ENCODE results near the gene ABCB11. TPM values are rescaled to one million over a fixed set of nuclear protein-coding genes. Genes with fewer than 3 reads are reported as not detected.

ABCB11 gene
- total RNA-seq, 1 experiment from 2014 or later = not detected

DNA sequence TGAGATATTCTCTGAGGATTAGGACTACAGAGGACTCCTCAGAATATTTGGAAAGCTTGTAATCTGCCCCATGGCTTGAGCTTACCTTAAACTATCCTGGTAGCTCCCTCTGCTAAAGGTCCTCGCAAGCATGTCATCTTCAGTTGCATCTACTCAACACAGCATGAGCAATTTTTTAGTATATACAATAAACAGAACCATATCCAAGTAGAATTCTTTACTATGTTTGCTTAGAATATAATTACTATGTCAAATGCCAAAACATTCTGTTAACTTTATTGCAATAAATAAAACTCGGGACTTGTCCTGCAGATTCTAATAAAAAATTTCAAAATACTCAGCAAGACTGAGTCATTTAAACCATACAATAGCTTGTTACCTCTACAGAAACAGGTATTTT is 62.8 kb downstream of the ABCB11 start:
- Histone ChIP-seq H3K36me3 (no peaks in the 10 kb centered on the region), H3K4me3 (no peak overlapping the region), H3K4me1 (replicated peaks) (no peaks in the 10 kb centered on the region), H3K27ac (no peak overlapping the region), H3K27me3 (replicated peaks) (no peaks in the 10 kb centered on the region), H3K9me3 (replicated peaks) (no peaks in the 10 kb centered on the region)
- DNase-seq (ENCODE audit: low read depth in 1 of 2, low spot score in 2 of 2) = no peak

DNA sequence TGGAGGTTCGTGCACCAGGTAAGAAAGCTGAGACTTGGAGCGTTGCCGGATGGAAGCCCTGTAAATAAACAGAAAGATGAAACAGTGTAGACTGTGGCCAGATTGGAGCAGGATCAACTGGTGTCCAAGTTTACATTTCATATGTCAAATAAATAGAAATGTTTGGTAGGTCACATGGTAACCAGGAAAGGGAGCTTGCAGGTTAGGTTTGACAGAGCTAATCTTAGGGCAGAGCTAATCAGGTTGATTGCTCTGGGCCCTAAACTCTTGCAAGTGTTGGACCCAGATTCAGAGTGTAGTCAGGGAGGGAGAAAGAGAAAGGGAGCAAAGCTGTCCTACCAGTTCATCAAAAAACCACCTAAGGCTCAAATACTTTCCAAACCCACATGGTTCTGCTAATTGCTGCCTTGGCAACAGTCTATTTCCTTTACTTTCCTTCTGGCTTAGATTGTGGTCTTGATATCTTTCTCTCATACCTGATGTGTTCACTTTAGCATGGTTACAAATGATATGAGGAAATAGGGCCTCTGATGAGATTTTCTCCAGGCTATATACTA is 66.8 kb downstream of the ABCB11 start:
- DNase-seq (ENCODE audit: low read depth in 1 of 2, low spot score in 2 of 2) = no peak

DNA sequence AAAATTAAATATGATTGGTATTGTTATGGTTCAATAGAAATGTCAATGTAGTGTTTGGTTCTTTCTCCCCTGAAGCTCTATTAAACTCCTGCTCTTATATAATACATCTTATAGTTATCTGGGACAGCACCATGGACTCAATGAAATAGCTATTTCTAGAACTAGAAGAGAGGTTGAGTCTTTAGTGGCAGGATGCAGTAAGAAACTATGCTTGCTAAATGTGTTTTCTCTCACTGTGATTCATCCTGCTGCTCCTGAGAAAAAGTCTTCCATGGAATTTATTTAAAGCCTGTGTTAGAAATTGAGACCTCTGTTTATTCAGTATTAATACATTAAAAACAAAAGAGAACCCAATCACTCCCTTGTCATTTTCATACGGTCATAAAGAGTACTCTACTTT is 68.5 kb downstream of the ABCB11 start:
- Histone ChIP-seq H3K4me3 (no peak overlapping the region), H3K27ac (no peak overlapping the region), H3K27me3 (replicated peaks) (no peaks in the 10 kb centered on the region), H3K9me3 (replicated peaks) (no peaks in the 10 kb centered on the region), H3K4me1 (replicated peaks) (no peaks in the 10 kb centered on the region), H3K36me3 (no peaks in the 10 kb centered on the region)
- no peak for DNase-seq (ENCODE audit: low read depth in 1 of 2, low spot score in 2 of 2)

More for the DNA sequence above, 66.8 kb downstream of the ABCB11 start:
- Histone ChIP-seq H3K4me3 (no peak overlapping the region), H3K4me1 (replicated peaks) (no peaks in the 10 kb centered on the region), H3K27me3 (replicated peaks) (no peaks in the 10 kb centered on the region), H3K9me3 (replicated peaks) (no peaks in the 10 kb centered on the region), H3K27ac (no peak overlapping the region), H3K36me3 (no peaks in the 10 kb centered on the region)

DNA sequence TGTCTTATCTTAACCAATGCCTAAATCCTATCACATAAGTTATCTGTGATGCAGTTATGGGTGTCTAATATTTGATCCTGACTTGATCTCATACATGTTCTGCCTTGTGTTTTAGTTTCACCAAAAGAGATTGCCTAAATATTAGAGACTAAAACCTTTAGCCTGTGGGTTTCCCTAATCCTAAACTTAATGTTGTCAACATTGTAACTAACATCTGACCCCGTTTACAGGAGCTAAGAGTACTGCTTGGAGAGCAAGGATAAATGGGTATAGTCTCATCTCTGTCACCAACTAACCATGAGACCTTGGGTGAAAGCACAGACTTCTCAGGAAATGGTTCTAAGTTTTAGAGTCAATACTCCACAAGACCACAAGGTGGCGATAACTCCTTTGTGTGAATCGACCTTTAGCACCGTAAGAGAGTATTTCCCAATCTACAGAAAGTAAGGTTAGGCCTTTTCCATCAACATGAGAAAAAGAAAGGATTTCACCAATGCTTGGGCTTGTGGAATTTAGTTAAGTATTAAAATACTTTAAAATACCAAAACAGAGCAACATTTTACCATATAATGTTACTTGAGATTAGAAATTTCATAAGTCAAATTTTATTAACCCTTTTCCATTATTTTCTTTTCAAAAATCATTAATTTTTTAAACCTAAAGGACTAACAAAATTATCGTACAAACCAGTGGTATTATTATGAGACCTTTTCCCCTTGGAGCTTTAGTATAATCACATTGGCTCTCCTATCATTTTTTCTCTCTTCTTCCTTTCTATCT is 69.5 kb downstream of the ABCB11 start:
- Histone ChIP-seq H3K27me3 (replicated peaks) (no peaks in the 10 kb centered on the region), H3K9me3 (replicated peaks) (no peaks in the 10 kb centered on the region), H3K27ac (no peak overlapping the region), H3K4me1 (replicated peaks) (no peaks in the 10 kb centered on the region), H3K36me3 (no peaks in the 10 kb centered on the region), H3K4me3 (no peak overlapping the region)
- DNase-seq (ENCODE audit: low read depth in 1 of 2, low spot score in 2 of 2) = peak in 1 of 2 experiments; percentile 56

DNA sequence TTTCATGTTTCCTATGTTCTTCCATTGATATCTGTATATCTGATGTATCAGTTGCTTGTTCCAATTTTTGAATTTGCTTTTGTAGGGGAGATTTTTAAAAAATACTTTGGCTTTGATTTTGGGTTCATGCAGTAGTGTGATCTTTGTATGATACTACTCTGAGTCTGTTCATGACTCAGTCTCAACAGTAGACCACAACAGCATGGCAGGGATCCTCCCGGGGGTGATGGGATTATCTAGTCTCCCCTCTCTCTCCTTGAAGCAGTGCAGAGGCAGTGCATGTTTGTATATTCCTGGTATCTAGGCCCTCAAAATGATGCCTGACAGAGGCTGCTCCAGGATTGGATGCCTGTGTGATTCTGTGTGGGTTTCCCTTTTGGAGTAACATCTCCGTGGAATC is 74.7 kb downstream of the ABCB11 start:
- Histone ChIP-seq H3K27me3 (replicated peaks) (0 out of 2 replicates have a peak, but pooled peaks cover 3% of the 10 kb centered on the region), H3K4me3 (no peak overlapping the region), H3K36me3 (no peaks in the 10 kb centered on the region), H3K4me1 (replicated peaks) (no peaks in the 10 kb centered on the region), H3K27ac (no peak overlapping the region), H3K9me3 (replicated peaks) (peaks cover 3% of the 10 kb centered on the region; the same call in 1 of the 2 replicates)
- DNase-seq (ENCODE audit: low read depth in 1 of 2, low spot score in 2 of 2) = no peak

DNA sequence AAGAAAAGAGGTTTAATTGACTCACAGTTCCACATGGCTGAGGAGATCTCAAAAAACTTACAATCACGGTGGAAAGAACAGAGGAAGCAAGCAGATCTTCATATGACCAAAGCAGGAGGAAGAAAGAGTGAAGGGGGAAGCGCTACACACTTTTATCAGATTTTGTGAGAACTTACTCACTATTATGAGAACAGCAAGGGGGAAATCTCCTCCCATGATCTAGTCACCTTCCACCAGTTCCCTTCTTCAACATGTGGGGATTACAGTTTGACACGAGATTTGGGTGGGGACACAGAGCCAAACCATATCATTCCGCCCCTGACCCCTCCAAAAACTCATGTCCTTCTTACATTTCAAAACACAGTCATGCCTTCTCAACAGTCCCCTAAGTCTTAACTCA is 75.8 kb downstream of the ABCB11 start:
- H3K4me1 ChIP-seq (replicated peaks) = no peaks in the 10 kb centered on the region
- H3K4me3 ChIP-seq = no peak overlapping the region
- H3K9me3 ChIP-seq (replicated peaks) = peaks cover 3% of the 10 kb centered on the region; the same call in 1 of the 2 replicates
- H3K27ac ChIP-seq = no peak overlapping the region
- DNase-seq (ENCODE audit: low read depth in 1 of 2, low spot score in 2 of 2) = no peak
- no peaks in the 10 kb centered on the region for H3K36me3 ChIP-seq
- H3K27me3 ChIP-seq (replicated peaks) = 0 out of 2 replicates have a peak, but pooled peaks cover 3% of the 10 kb centered on the region

DNA sequence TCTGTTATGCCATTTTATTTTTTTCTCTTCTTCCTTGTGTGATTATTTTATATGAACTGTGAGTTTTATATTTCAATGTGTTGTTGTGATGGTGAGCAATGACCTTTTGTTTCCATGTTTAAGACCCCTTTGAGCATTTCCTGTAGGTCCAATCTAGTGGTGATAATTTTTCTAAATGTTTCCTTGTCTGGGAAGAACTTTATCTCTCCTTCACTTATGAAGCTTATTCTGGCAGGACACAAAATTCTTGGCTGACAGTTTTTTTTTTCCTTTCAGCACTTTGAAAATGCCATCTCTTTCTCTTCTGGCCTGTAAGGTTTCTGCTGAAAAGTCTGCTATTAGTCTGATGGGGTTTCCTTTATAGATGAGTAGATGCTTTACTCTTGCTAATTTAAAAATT is 76.9 kb downstream of the ABCB11 start:
- Histone ChIP-seq H3K9me3 (replicated peaks) (peaks cover 3% of the 10 kb centered on the region; the same call in 1 of the 2 replicates), H3K27ac (no peak overlapping the region), H3K27me3 (replicated peaks) (0 out of 2 replicates have a peak, but pooled peaks cover 3% of the 10 kb centered on the region)

DNA sequence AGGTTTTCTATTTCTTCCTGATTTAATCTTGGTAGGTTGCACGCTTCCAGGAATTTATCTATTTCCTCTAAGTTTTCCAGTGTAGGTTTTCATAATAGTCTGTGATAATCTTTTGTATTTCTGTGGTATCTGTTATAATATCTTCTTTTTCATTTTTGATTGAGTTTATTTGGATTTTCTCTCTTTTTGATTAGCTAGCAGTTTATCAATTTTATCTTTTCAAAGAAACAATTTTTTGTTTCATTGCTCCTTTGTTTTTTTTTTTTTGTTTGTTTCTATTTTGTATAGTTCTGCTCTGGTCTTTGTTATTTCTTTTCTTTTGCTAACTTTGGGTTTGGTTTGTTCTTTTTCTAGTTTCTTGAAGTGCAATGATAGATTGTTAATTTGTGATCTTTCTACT is 78.7 kb downstream of the ABCB11 start:
- peaks cover 3% of the 10 kb centered on the region; the same call in 1 of the 2 replicates for H3K9me3 ChIP-seq (replicated peaks)
- H3K27ac ChIP-seq = no peak overlapping the region
- no peak overlapping the region for H3K4me3 ChIP-seq
- no peak for DNase-seq (ENCODE audit: low read depth in 1 of 2, low spot score in 2 of 2)
- no peaks in the 10 kb centered on the region for H3K36me3 ChIP-seq
- H3K27me3 ChIP-seq (replicated peaks) = 0 out of 2 replicates have a peak, but pooled peaks cover 3% of the 10 kb centered on the region
- H3K4me1 ChIP-seq (replicated peaks) = no peaks in the 10 kb centered on the region

More for the DNA sequence above, 76.9 kb downstream of the ABCB11 start:
- H3K36me3 ChIP-seq = no peaks in the 10 kb centered on the region
- no peak overlapping the region for H3K4me3 ChIP-seq
- DNase-seq (ENCODE audit: low read depth in 1 of 2, low spot score in 2 of 2) = no peak
- H3K4me1 ChIP-seq (replicated peaks) = no peaks in the 10 kb centered on the region

DNA sequence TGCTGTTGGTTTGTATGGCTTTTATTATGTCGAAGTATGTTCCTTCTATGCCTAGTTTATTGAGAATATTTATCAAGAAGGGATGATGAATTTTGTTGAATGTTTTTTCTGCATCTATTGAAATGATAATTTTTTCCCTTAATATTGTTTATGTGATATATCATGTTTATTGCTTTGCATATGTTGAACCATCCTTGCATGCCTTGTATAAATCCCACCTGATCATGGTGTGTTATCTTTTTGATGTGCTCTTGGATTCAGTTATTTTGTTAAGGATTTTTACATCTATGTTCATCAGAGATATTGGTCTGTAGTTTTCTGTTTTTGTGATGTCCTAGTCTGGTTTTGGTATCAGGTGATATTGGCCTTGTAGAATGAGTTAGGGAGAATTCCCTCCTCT is 79.3 kb downstream of the ABCB11 start:
- Histone ChIP-seq H3K4me1 (replicated peaks) (no peaks in the 10 kb centered on the region), H3K36me3 (no peaks in the 10 kb centered on the region), H3K27me3 (replicated peaks) (0 out of 2 replicates have a peak, but pooled peaks cover 3% of the 10 kb centered on the region), H3K4me3 (no peak overlapping the region), H3K9me3 (replicated peaks) (peaks cover 3% of the 10 kb centered on the region; the same call in 1 of the 2 replicates), H3K27ac (no peak overlapping the region)
- DNase-seq (ENCODE audit: low read depth in 1 of 2, low spot score in 2 of 2) = no peak

DNA sequence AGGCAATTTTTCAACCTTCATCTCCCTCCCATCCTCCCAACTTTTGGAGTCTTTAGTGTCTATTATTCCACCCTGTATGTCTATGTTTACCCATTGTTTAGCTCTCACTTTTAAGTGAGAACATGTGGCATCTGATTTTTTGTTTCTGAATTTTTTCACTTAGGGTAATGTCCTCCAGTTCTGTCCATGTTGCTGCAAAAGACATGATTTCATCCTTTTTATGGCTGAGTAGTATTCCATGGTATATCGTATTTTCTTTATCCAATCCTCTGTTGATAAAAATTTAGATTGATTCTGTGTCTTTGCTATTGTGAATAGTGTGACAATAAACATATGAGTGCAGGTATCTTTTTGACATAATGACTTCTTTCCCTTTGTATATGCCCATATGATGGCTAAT is 81.8 kb downstream of the ABCB11 start:
- Histone ChIP-seq H3K4me3 (no peak overlapping the region), H3K9me3 (replicated peaks) (peaks cover 3% of the 10 kb centered on the region; the same call in 1 of the 2 replicates), H3K4me1 (replicated peaks) (no peaks in the 10 kb centered on the region), H3K27me3 (replicated peaks) (peaks cover 12% of the 10 kb centered on the region), H3K36me3 (no peaks in the 10 kb centered on the region), H3K27ac (no peak overlapping the region)
- DNase-seq (ENCODE audit: low read depth in 1 of 2, low spot score in 2 of 2) = no peak

DNA sequence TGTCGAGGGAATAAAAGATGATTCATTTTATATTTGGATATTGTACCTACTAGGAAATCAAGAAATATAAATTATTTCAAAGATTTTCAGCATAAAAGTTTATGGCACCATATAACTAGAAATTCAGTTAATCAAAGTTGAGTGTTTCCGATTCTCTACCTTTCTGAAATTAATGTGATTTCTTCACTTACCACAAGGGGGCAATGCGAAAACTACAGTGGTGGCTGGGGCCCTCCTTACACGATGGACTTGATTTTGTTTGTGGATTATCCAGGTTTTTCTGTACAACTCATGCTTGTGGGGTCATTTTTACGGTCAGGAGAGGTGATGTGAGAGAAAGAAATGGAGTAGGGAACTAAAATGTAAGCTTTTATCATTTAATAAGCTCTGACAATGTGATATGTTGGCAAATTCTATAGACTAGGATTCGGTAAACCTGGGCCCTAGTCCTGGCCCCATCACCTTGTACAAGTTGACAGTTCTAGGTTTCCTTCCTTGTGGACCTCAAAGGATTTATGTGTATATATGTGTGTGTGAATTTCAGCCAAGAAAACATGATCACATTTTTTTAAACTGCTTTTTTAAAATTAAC is 82.4 kb downstream of the ABCB11 start:
- Histone ChIP-seq H3K27ac (no peak overlapping the region), H3K4me3 (no peak overlapping the region), H3K9me3 (replicated peaks) (peaks cover 3% of the 10 kb centered on the region; the same call in 1 of the 2 replicates), H3K27me3 (replicated peaks) (peaks cover 15% of the 10 kb centered on the region), H3K36me3 (no peaks in the 10 kb centered on the region), H3K4me1 (replicated peaks) (no peaks in the 10 kb centered on the region)
- peak in 1 of 2 experiments; percentile 19 for DNase-seq (ENCODE audit: low read depth in 1 of 2, low spot score in 2 of 2)

DNA sequence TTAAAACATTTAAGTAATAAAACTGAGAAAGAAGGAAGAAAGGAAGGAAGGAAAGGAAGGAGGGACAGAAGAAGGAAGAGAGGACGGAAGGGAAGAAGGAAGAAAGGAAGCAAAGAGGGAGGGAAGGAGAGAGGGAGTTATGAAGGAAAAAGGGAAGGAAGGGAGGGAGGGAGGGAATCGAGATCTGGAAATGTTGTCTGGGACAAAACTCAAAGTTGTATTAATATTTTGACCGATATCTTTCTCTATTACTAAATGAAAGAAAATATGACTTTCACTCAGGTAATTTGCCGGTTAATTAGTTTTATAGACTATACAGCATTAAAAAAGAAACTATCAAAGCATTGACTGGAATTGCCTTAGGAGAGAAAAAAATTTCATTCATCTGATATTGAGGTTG is 85.6 kb downstream of the ABCB11 start:
- no peak overlapping the region for H3K27ac ChIP-seq
- no peak for DNase-seq (ENCODE audit: low read depth in 1 of 2, low spot score in 2 of 2)
- peaks cover 15% of the 10 kb centered on the region for H3K27me3 ChIP-seq (replicated peaks)
- no peaks in the 10 kb centered on the region for H3K36me3 ChIP-seq
- no peak overlapping the region for H3K4me3 ChIP-seq
- H3K9me3 ChIP-seq (replicated peaks) = no peaks in the 10 kb centered on the region
- H3K4me1 ChIP-seq (replicated peaks) = no peaks in the 10 kb centered on the region

DNA sequence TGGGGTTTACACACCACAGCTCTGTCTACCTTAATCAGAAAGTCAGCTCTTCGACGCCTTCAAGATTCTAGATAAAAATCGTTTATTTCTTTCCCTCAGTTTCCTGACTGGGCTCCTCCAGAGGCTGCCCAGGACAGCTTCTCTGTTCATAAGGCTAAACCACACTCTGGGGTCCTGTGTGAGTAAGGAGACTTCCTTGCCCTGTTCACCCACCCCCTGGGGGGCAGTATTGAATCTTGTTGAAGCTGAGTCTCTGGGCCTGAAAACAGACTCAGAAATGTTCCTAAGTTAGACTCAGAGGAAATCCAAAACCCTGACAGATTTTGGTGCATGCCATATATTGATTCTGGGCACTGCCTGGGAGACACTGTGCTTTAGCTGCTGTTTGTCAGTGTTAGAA is 87.1 kb downstream of the ABCB11 start:
- H3K4me3 ChIP-seq = no peak overlapping the region
- H3K27me3 ChIP-seq (replicated peaks) = peaks cover 15% of the 10 kb centered on the region
- H3K36me3 ChIP-seq = no peaks in the 10 kb centered on the region
- DNase-seq (ENCODE audit: low read depth in 1 of 2, low spot score in 2 of 2) = no peak
- no peaks in the 10 kb centered on the region for H3K9me3 ChIP-seq (replicated peaks)
- H3K27ac ChIP-seq = no peak overlapping the region
- no peaks in the 10 kb centered on the region for H3K4me1 ChIP-seq (replicated peaks)

DNA sequence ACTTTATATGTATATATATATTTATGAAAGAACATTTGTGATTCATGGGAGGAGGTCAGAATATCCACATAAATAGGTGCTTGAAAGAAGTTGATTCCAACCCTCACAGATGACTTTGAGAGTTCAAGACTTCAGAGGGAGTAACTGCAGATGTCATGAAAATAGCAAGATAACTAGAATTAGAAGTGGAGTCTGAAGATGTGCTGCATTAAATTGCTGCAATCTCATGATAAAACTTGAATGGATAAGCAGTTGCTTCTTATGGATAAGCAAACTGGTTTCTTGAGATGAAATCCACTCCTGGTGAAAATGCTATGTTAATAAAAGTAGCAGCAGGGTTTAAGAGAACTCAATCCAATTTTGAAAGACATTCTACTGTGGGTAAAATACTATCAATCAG is 89.8 kb downstream of the ABCB11 start:
- Histone ChIP-seq H3K4me1 (replicated peaks) (no peaks in the 10 kb centered on the region), H3K27me3 (replicated peaks) (peaks cover 15% of the 10 kb centered on the region), H3K36me3 (no peaks in the 10 kb centered on the region), H3K27ac (no peak overlapping the region), H3K9me3 (replicated peaks) (no peaks in the 10 kb centered on the region), H3K4me3 (no peak overlapping the region)
- DNase-seq (ENCODE audit: low read depth in 1 of 2, low spot score in 2 of 2) = no peak

Data from SJSA1 (cell line).